CD4-positive, alpha-beta memory T cell (primary cell): ENCODE data around the gene CLCNKA. TPM values are rescaled to one million over a fixed set of nuclear protein-coding genes. Genes with fewer than 3 reads are reported as not detected.
"Not testable (repeated sequence)": the region's sequence is repeated elsewhere in the genome, so short reads cannot be mapped to it uniquely, and the experiment has no call there.

Experiments
- CTCF ChIA-PET: fragments of 350-600 bp; sonication (Branson Sonifier 250); formaldehyde crosslinking; loops from one replicate; lab custom pipeline; 2021; ENCODE audit warnings: inconsistent platforms; ENCODE audit not compliant: partially characterized antibody; lab: Charles Lee
- POLR2A ChIA-PET: fragments of 350-600 bp; sonication (Branson Sonifier 250); formaldehyde crosslinking; loops from one replicate; lab custom pipeline; 2021; ENCODE audit not compliant: partially characterized antibody; lab: Charles Lee
- DNase-seq, 5 donors: peaks; one replicate each; pipeline versions ENCODE4 v3.0.0 to v3.0.0-alpha.2; 2020 to 2022; ENCODE audit warnings: mixed read lengths in 1 of 5
- H3K27ac ChIP-seq: one replicate; pipeline ENCODE4 v1.7.0; 2013; ENCODE audit warnings: low read depth, low read length
- H3K27me3 ChIP-seq: 2 replicates; pipeline ENCODE4 v1.7.0; 2013; ENCODE audit warnings: mild to moderate bottlenecking, low read length, moderate library complexity; ENCODE audit not compliant: insufficient read depth
- H3K36me3 ChIP-seq: 2 replicates; pipeline ENCODE4 v1.7.0; 2013; ENCODE audit warnings: mild to moderate bottlenecking, low read length, moderate library complexity; ENCODE audit not compliant: insufficient read depth
- H3K4me1 ChIP-seq: 2 replicates; pipeline ENCODE4 v1.7.0; 2013; ENCODE audit warnings: mild to moderate bottlenecking, low read length, moderate library complexity; ENCODE audit not compliant: insufficient read depth
- H3K4me3 ChIP-seq, 2 donors: one replicate each; pipeline ENCODE4 v1.7.0; 2013; ENCODE audit warnings: low read length in 2 of 2, mild to moderate bottlenecking in 1 of 2
- H3K9me3 ChIP-seq, 2 donors: one replicate each; pipeline ENCODE4 v1.7.0; 2013; ENCODE audit warnings: low read length in 2 of 2, control low read depth in 1 of 2; ENCODE audit not compliant: control insufficient read depth in 1 of 2
- H3K27ac Mint-ChIP-seq, 7 donors: one replicate each; pipeline ENCODE4 v1.8.0; 2020 to 2021; ENCODE audit warnings: mixed read lengths in 7 of 7, mild to moderate bottlenecking in 6 of 7, inconsistent platforms in 3 of 7, moderate library complexity in 3 of 7
- H3K27me3 Mint-ChIP-seq, 2 donors: one replicate each; pipeline ENCODE4 v1.8.0; 2020 to 2021; ENCODE audit warnings: mixed read lengths in 2 of 2
- H3K36me3 Mint-ChIP-seq, 2 donors: one replicate each; pipeline ENCODE4 v1.8.0; 2020 to 2021; ENCODE audit warnings: mixed read lengths in 2 of 2, inconsistent platforms in 1 of 2, mild to moderate bottlenecking in 1 of 2
- H3K4me1 Mint-ChIP-seq, 4 donors: one replicate each; pipeline ENCODE4 v1.8.0; 2020 to 2021; ENCODE audit warnings: mixed read lengths in 4 of 4, mild to moderate bottlenecking in 1 of 4
- H3K4me3 Mint-ChIP-seq, 8 donors: one replicate each; pipeline ENCODE4 v1.8.0; 2020 to 2021; ENCODE audit warnings: mixed read lengths in 8 of 8, mild to moderate bottlenecking in 7 of 8, moderate library complexity in 6 of 8, inconsistent platforms in 3 of 8
- H3K9me3 Mint-ChIP-seq, 8 donors: one replicate each; pipeline ENCODE4 v1.8.0; 2020 to 2021; ENCODE audit warnings: mixed read lengths in 8 of 8, mild to moderate bottlenecking in 5 of 8, inconsistent platforms in 3 of 8, moderate library complexity in 1 of 8
- intact Hi-C: fragments of 100-400 bp; cut with micrococcal nuclease; formaldehyde crosslinking; loops from one replicate; pipeline ENCODE4 v1.15.1; 2023
- polyA plus RNA-seq, 2 donors: library from polyadenylated mRNA; unstranded; fragments of 300-500 nt; fragmentation: Illumina TruSeq; gene quantifications; one replicate each; pipeline ENCODE4 v1.2.3, GENCODE V29; 2021
- total RNA-seq, 2 experiments: library from RNA; stranded (reverse); gene quantifications; one replicate each; pipeline ENCODE4 v1.2.3, GENCODE V29; 2021

The CLCNKA gene
- total and polyA plus RNA-seq, 4 experiments from 2014 or later = not detected

DNA sequence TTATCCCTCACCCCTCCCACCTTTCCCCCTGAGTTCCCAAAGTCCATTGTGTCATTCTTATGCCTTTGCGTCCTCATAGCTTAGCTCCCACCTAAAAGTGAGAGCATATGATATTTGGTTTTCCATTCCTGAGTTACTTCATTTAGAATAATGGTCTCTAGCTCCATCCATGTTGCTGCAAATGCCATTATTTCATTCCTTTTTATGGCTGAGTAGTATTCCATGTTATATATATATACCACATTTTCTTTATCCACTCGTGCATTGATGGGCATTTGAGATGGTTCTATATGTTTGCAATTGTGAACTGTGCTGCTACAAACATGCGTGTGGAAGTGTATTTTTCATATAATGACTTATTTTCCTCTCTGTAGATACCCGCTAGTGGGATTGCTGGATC is 43.9 kb upstream of the CLCNKA start:
- H3K9me3 Mint-ChIP-seq, DNase-seq, CTCF ChIA-PET, POLR2A ChIA-PET, H3K27me3 Mint-ChIP-seq, H3K36me3 ChIP-seq, H3K9me3 ChIP-seq, H3K4me3 ChIP-seq, H3K27ac ChIP-seq, H3K27me3 ChIP-seq: not testable (repeated sequence)
- peaks cover 21% of the 10 kb centered on the region for H3K4me1 ChIP-seq
- Mint-ChIP-seq H3K27ac (peak overlapping the region in 2 of 7 donors; percentile 19 to 74), H3K4me1 (peaks cover 18 to 34% (median 25%) of the 10 kb centered on the region in 4 donors), H3K4me3 (peak overlapping the region in 1 of 8 donors; percentile 39), H3K36me3 (peaks cover 7 to 20% of the 10 kb centered on the region in 2 donors)
- intact Hi-C loops = loop anchor here (10.0 kb wide), 2 partner anchors 387 to 453 kb away; partner anchors contain the start of genes CASP9, DNAJC16 and SZRD1

DNA sequence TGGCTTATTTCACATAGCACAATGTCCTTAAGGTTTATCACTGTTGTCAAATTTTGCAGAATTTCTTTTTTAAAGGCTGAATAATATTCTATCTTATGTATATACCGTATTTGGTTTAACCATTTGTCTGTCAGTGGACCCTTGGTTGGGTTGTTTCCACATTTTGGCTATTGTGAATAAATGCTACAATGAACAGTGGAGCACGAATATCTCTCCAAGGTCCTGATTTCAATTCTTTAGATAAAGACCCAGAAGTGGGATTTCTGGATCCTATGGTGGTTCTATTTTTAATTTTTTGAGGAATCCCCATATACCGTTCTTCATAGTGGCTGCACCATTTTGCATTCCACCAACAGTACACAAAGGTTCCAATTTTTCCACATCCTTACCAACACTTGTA is 40.2 kb upstream of the CLCNKA start:
- CTCF ChIA-PET = no interaction called here

DNA sequence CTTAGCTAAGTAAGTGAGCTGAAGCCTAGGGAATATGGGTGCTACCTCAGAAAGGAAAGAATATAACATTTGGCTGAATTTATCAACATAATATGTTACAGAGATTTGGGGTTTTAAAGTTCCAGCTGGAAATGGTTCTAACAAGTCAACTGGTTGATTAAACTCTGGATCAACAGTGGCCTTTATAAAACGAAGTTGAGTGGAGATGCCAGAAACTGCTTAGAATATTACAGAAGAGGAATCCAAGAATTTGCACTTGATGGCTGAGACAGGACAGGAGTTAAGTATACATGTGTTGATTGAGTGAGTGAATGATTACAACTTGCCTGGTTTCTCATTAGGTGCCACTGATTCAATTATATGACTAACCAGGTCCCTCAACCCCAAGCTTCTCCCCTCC is 38.6 kb upstream of the CLCNKA start:
- Mint-ChIP-seq H3K36me3 (no peaks in the 10 kb centered on the region), H3K9me3 (no peaks in the 10 kb centered on the region), H3K27ac (no peak overlapping the region), H3K27me3 (no peaks in the 10 kb centered on the region), H3K4me1 (no peaks in the 10 kb centered on the region), H3K4me3 (no peak overlapping the region)
- ChIA-PET POLR2A (no interaction called here), CTCF (no interaction called here)
- Histone ChIP-seq H3K4me3 (no peak overlapping the region), H3K9me3 (no peaks in the 10 kb centered on the region), H3K4me1 (no peaks in the 10 kb centered on the region), H3K27ac (no peak overlapping the region), H3K36me3 (no peaks in the 10 kb centered on the region), H3K27me3 (no peaks in the 10 kb centered on the region)
- intact Hi-C loops = no loop called here
- DNase-seq = no peak

More for the DNA sequence above, 40.2 kb upstream of the CLCNKA start:
- H3K9me3 ChIP-seq = no peaks in the 10 kb centered on the region
- POLR2A ChIA-PET = no interaction called here
- H3K27me3 ChIP-seq = no peaks in the 10 kb centered on the region
- H3K4me3 ChIP-seq = no peak overlapping the region
- Mint-ChIP-seq H3K4me3 (no peak overlapping the region), H3K4me1 (peaks cover under 1 to 2% (median 1%) of the 10 kb centered on the region in 4 donors), H3K9me3 (peaks cover 0 to under 1% (median 0%) of the 10 kb centered on the region in 8 donors), H3K36me3 (no peaks in the 10 kb centered on the region), H3K27me3 (no peaks in the 10 kb centered on the region), H3K27ac (no peak overlapping the region)
- intact Hi-C loops = no loop called here
- no peak for DNase-seq
- no peak overlapping the region for H3K27ac ChIP-seq
- no peaks in the 10 kb centered on the region for H3K36me3 ChIP-seq
- H3K4me1 ChIP-seq = peaks cover under 1% of the 10 kb centered on the region

DNA sequence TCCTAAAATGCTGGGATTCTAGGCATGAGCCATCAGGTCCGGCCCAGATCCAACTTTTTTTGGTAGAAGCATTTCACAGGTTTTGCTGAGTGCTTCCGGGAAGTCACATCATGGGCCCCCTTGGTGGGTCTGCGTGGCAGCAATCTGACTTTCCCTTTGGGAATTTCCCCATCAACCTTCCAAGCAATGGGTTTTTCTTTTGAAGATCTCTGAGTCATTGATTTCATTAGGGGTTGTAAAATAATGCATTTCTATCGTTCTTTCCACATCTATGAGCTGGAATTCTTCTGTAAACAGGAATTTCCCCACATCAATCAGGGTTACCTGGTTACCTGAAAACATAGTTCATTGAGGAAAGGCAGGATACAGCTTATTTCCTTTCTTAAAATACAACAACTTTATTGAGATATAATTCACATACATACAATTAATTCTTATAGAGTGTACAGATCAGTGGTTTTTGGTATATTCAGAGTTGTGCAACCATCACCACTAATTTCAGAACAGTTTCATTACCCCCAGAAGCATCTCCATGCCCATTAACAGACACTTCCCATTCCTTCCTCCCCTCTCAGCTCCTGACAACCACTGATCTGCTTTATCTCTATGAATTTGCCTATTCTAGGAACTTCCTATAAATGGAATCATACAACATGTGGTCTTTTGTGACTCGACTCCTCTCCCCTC is 36.1 kb upstream of the CLCNKA start:
- no peaks in the 10 kb centered on the region for H3K27me3 Mint-ChIP-seq
- no peaks in the 10 kb centered on the region for H3K36me3 ChIP-seq
- no peaks in the 10 kb centered on the region for H3K4me1 Mint-ChIP-seq
- H3K27ac Mint-ChIP-seq = no peak overlapping the region
- ChIA-PET POLR2A (no interaction called here), CTCF (interaction anchor here (1.7 kb wide), 1 partner anchor 9 kb away, joined by 7 read pairs; the partner anchor contains the start of gene ZBTB17)
- H3K4me3 ChIP-seq = no peak overlapping the region
- no peaks in the 10 kb centered on the region for H3K9me3 ChIP-seq
- H3K4me1 ChIP-seq = no peaks in the 10 kb centered on the region
- H3K9me3 Mint-ChIP-seq = no peaks in the 10 kb centered on the region
- no peaks in the 10 kb centered on the region for H3K27me3 ChIP-seq
- H3K27ac ChIP-seq = no peak overlapping the region
- intact Hi-C loops = no loop called here
- H3K4me3 Mint-ChIP-seq = no peak overlapping the region
- DNase-seq = no peak
- H3K36me3 Mint-ChIP-seq = no peaks in the 10 kb centered on the region

DNA sequence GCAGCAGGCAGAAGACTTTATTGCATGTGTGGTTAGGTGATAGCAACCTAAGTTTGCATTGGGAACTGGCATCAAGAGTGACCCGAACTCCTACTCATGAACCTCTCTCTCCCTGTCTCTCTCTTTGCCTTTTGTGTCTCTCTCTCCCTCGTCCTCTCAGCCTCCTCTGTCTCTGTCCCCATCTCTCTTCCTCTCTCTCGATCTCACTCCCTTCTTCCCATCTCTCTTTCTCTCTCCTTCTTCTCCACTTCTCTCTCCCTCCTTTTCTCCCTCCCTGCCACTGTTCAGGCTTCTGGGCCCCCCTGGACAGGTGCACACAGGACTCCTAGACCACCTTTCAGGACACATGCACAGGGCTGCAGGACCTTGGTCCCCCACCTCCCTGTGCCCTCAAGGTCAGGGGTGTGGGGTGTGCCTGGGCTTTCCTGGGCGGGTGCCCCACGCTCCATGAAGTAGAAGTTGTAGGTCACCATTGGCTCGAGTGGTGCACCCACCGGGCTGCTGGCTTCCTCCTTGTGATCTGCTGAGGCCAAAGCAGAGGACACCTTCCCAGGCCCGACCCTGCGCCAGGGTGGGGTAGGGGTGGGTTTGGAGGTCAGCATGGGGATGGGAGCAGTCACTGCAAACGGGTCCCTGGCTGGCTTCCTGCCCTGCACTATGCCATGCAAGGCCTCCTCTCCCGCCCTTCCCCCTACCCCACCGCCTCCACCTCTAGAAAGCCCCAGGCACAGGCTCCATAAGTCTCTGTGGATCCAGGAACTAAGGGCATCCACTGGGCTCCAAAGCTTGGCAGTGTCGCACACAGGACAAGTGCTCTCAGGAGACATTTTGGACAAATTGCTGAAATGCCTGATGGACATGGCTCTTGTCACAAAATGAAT is 32.7 kb upstream of the CLCNKA start:
- POLR2A ChIA-PET = no interaction called here
- CTCF ChIA-PET = no interaction called here
- no peaks in the 10 kb centered on the region for H3K27me3 Mint-ChIP-seq

DNA sequence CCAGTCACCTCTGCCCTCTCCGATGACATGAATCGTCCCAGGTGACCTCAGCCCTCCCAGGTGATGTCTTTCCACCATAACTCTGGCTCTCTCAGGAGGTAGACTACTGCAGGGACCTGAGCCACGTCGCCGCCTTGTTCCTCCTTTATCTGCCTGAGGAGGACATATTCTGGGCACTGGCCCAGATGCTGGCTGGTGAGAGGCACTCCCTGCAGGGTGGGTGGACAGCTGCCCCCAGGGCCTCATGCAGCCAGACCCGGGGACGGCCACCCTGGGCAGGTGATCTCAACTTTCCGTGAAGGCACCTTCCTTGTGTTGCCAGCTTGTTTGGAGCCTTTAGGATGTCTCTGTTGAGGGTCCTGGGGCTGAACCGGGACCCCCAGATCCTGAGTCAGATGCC is 32.1 kb upstream of the CLCNKA start:
- no peaks in the 10 kb centered on the region for H3K9me3 Mint-ChIP-seq
- Histone ChIP-seq H3K4me1 (no peaks in the 10 kb centered on the region), H3K27me3 (no peaks in the 10 kb centered on the region), H3K36me3 (no peaks in the 10 kb centered on the region), H3K4me3 (no peak overlapping the region), H3K27ac (no peak overlapping the region), H3K9me3 (no peaks in the 10 kb centered on the region)
- no peaks in the 10 kb centered on the region for H3K4me1 Mint-ChIP-seq
- POLR2A ChIA-PET = no interaction called here
- H3K4me3 Mint-ChIP-seq = no peak overlapping the region
- intact Hi-C loops = no loop called here
- H3K27ac Mint-ChIP-seq = no peak overlapping the region
- DNase-seq = no peak
- no peaks in the 10 kb centered on the region for H3K27me3 Mint-ChIP-seq
- no peaks in the 10 kb centered on the region for H3K36me3 Mint-ChIP-seq
- CTCF ChIA-PET = no interaction called here

More for the DNA sequence above, 32.7 kb upstream of the CLCNKA start:
- Histone ChIP-seq H3K9me3 (no peaks in the 10 kb centered on the region), H3K4me1 (no peaks in the 10 kb centered on the region), H3K27me3 (no peaks in the 10 kb centered on the region), H3K27ac (no peak overlapping the region), H3K4me3 (no peak overlapping the region), H3K36me3 (no peaks in the 10 kb centered on the region)
- no peaks in the 10 kb centered on the region for H3K36me3 Mint-ChIP-seq
- intact Hi-C loops = no loop called here
- DNase-seq = no peak
- no peak overlapping the region for H3K4me3 Mint-ChIP-seq
- H3K9me3 Mint-ChIP-seq = no peaks in the 10 kb centered on the region
- H3K4me1 Mint-ChIP-seq = no peaks in the 10 kb centered on the region
- H3K27ac Mint-ChIP-seq = peak overlapping the region in 1 of 7 donors; percentile 80

DNA sequence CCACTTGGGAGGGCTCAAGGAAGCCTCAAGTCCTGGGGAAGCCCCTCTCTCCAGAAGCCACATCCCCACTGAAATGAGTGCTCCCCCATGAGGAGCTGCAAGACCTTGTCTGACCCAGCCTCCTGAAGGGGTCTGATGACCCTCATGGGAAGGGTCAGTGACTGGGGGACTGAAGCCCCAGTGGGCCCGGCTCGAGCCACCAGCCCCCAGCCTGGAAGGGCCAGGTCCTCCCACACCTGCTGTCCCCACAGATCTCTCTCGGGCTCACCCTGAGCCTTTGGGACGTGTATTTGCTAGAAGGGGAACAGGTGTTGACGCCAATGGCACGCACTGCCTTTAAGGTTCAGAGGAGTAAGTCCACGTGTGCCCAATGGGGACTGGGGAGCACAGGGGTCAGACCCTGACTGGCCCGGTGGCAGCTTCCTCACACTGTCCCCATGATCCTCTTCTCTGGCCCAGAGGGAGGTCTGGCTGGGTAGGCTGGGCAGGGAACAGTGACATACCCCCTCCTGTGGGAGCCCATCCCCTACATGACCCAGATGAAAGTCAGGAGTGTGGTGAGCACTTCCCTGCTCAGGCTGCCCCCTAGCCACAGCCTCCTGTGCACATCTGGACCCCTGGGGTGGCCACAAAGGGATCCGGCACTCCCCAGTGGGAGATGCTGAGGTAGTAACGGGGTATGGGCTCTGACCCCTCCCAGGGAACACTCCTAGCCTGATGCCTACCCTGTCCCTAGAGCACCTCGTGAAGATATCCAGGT is 30.2 kb upstream of the CLCNKA start:
- CTCF ChIA-PET = no interaction called here

More for the DNA sequence above, 30.2 kb upstream of the CLCNKA start:
- intact Hi-C loops = no loop called here
- Histone ChIP-seq H3K4me1 (no peaks in the 10 kb centered on the region), H3K9me3 (no peaks in the 10 kb centered on the region), H3K27ac (no peak overlapping the region), H3K36me3 (no peaks in the 10 kb centered on the region), H3K4me3 (no peak overlapping the region), H3K27me3 (no peaks in the 10 kb centered on the region)
- Mint-ChIP-seq H3K27ac (no peak overlapping the region), H3K27me3 (no peaks in the 10 kb centered on the region), H3K4me3 (no peak overlapping the region), H3K4me1 (no peaks in the 10 kb centered on the region), H3K9me3 (no peaks in the 10 kb centered on the region), H3K36me3 (no peaks in the 10 kb centered on the region)
- POLR2A ChIA-PET = no interaction called here
- DNase-seq = no peak
